Neutrophil (primary cell): ENCODE measurements around the gene VDR.

Experiments used
- H3K27ac ChIP-seq: fragments of 200-600 bp; sonication (generic); 2 replicates; pipeline ENCODE4 v1.5.1; 2016; ENCODE audit warnings: mild to moderate bottlenecking, moderate library complexity
- H3K27me3 ChIP-seq: fragments of 200-600 bp; sonication (generic); 2 replicates; pipeline ENCODE4 v1.6.0; 2016; ENCODE audit warnings: mild to moderate bottlenecking
- H3K36me3 ChIP-seq: fragments of 200-600 bp; sonication (generic); 2 replicates; pipeline ENCODE4 v1.5.1; 2017
- H3K4me1 ChIP-seq, 2 experiments: fragments of 200-600 bp in 1 of 2; sonication (generic) in 1 of 2; 1 replicate in 1 of 2; 2 replicates in 1 of 2; pipeline versions ENCODE4 v1.5.1 to v1.6.1; 2013 to 2016; ENCODE audit warnings: low read depth in 1 of 2, low read length in 1 of 2, mild to moderate bottlenecking in 1 of 2, moderate library complexity in 1 of 2; ENCODE audit not compliant: control insufficient read depth in 1 of 2, insufficient read depth in 1 of 2
- H3K4me3 ChIP-seq, 2 experiments: fragments of 200-600 bp in 1 of 2; sonication (generic) in 1 of 2; 1 replicate in 1 of 2; 2 replicates in 1 of 2; pipeline ENCODE4 v1.5.1; 2013 to 2016; ENCODE audit warnings: low read depth in 1 of 2, low read length in 1 of 2, mild to moderate bottlenecking in 1 of 2, moderate library complexity in 1 of 2
- H3K9me3 ChIP-seq: fragments of 200-600 bp; sonication (generic); 2 replicates; pipeline ENCODE4 v1.5.1; 2016
- TF ChIP-seq, protein P1 (sequence below): fragments of 200-600 bp; sonication (generic); IDR thresholded peaks from 2 replicates; pipeline ENCODE4 v1.5.1; 2016; ENCODE audit warnings: antibody characterized with exemption

Gene VDR

DNA sequence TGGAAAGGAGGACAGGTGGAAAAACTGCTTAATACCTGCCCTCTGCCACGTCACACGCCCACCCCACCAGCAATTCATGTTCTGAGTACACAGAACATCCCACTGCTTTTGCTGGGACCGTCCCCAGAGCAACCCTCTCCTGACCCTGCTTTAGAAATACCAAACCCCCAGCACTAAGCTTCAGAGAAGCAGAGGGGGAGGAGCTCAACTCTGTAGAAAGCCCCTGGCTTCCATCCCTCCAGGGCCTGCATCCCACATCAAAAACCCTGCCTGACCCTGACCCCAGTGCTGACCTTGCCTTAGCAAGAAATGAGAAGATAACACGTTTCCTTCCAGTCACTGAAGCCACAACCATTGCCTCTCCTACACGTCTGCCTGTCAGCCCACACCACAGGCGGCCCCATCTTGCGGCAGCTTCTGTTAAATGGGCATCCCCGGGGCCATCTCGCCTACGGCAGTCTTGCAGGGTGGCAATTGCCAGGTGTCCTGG, 19.7 kb downstream of the VDR start:
- Histone ChIP-seq H3K27me3 (no peaks in the 10 kb centered on the region), H3K27ac (no peak overlapping the region), H3K4me3 (no peak overlapping the region), H3K4me1 (peaks cover 45 to 49% of the 10 kb centered on the region in 2 experiments), H3K36me3 (no peaks in the 10 kb centered on the region), H3K9me3 (no peaks in the 10 kb centered on the region)
- TF ChIP-seq, protein P1, sequence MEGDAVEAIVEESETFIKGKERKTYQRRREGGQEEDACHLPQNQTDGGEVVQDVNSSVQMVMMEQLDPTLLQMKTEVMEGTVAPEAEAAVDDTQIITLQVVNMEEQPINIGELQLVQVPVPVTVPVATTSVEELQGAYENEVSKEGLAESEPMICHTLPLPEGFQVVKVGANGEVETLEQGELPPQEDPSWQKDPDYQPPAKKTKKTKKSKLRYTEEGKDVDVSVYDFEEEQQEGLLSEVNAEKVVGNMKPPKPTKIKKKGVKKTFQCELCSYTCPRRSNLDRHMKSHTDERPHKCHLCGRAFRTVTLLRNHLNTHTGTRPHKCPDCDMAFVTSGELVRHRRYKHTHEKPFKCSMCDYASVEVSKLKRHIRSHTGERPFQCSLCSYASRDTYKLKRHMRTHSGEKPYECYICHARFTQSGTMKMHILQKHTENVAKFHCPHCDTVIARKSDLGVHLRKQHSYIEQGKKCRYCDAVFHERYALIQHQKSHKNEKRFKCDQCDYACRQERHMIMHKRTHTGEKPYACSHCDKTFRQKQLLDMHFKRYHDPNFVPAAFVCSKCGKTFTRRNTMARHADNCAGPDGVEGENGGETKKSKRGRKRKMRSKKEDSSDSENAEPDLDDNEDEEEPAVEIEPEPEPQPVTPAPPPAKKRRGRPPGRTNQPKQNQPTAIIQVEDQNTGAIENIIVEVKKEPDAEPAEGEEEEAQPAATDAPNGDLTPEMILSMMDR = no peak

DNA sequence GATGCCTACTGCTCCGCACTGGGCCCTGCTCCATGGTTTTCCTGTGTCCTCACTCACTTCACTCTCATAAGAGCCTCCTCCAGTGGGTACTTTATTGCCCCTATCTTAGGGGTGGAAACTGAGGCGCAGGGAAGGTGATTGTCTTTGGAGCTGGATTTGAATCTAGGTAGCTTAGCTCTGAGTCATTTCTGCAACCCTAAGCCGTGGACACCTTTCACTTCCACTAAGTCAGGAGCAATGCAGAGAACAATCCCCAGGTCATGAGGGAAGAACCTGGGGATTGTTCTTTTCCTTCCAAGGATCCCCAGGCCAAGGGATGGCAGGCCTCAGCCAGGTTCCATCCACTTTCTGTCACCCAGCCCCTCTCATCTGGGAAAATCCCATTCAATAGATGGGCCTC, 20.3 kb downstream of the VDR start:
- TF ChIP-seq, protein P1 = no peak
- Histone ChIP-seq H3K27me3 (no peaks in the 10 kb centered on the region), H3K27ac (no peak overlapping the region), H3K4me1 (peaks cover 41 to 44% of the 10 kb centered on the region in 2 experiments), H3K36me3 (no peaks in the 10 kb centered on the region), H3K9me3 (no peaks in the 10 kb centered on the region), H3K4me3 (no peak overlapping the region)

DNA sequence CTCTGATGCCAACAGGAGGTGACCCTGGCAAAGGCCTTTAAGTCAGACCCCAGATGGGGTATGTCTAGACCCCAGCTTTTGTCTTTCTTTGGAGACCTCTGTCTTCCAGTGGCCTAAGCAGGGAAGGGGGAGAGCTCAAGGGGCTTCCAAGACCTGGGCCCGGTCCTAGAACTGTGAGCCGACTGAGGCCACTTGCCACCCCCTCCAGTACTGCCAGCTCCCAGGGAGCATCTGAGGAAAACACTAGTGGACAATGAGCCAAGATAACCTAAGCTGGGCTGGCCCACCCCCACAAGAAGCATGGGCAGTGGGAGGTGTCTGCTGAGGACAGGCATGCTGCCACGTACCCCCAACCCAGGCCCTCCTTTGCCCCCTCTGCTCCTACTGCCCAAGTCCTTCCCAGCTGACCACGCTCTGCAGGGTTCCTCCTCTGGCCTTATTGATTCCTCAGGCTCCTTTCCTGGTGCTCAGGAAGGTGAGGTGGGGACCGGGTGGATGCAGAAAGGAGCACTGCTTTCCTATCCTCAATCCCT, 21.1 kb downstream of the VDR start:
- H3K4me3 ChIP-seq = no peak overlapping the region
- TF ChIP-seq, protein P1 = no peak
- H3K4me1 ChIP-seq = peaks cover 33 to 37% of the 10 kb centered on the region in 2 experiments
- no peaks in the 10 kb centered on the region for H3K27me3 ChIP-seq
- peak overlapping the region; percentile 72 for H3K27ac ChIP-seq
- peaks cover 7% of the 10 kb centered on the region for H3K36me3 ChIP-seq
- H3K9me3 ChIP-seq = no peaks in the 10 kb centered on the region

DNA sequence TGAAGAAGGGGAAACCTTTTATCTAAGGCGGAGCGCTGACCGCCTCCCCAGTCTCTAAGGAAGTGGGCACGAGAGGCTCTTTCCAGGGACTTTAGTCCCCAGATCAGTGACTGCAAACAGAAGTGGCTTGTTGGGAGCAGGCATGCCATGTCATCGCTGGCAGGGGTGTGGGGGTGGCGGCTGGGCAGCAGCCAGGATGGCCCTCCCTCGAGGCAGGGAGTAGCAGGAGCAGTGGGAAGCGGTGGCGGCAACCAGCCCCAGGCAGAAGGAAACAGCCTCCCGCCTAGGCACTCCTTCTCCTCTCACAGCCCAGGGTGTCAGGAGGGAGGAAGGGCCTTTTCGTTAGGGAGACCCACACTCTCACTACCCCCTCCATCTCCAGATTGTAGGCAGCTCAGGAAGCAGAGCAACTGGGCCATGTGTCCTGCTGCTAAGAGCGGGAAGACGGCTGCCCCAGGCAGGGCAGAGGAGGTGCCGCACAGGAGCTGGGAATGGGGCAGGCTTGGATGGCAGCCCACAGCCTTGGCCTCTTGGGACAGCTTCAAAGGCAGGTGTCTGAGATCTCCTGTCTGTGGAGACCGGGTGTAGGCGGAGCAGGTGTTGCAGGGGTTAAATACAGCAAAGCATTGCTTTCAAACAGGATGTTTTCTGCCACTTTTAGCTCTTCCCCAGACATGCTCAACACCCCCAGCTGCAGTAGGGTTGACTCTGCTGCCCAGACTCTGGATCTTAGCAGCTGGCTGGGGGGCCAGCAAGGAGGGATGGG, 21.8 kb downstream of the VDR start:
- H3K27ac ChIP-seq = peak overlapping the region; percentile 72
- peaks cover 14% of the 10 kb centered on the region for H3K36me3 ChIP-seq
- peaks cover 27 to 30% of the 10 kb centered on the region in 2 experiments for H3K4me1 ChIP-seq
- no peaks in the 10 kb centered on the region for H3K9me3 ChIP-seq
- TF ChIP-seq, protein P1 = no peak
- peak overlapping the region in 1 of 2 experiments; percentile 50 for H3K4me3 ChIP-seq
- no peaks in the 10 kb centered on the region for H3K27me3 ChIP-seq

DNA sequence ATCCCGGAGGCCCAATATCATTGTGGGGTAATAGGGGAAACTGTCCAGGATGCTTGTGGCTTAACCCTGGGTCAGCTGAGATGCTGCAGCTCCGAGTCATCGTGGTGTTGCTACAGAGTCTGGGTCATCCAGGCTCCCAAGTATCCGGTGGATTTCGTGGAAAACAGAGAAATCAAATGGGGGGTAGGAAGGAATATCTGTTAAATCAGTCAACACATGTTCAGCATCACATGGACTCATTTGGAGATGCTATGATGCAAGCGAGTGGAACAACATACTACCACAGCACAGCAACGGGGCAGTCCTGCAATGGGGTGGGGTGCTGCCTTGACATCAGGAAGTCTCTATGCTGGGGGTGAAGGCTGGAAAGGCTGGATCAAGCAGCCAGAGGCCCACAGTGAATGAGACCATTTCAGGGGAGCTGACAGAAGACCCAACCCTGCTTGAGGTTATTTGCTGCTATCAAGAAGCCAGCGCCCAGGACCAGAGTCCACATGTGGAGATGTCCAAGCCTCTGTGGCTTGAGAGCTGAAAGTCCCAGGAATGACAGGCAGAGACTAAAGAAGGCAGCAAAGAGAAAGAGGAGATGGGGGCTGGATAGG, 22.9 kb downstream of the VDR start:
- Histone ChIP-seq H3K36me3 (peaks cover 25% of the 10 kb centered on the region), H3K9me3 (no peaks in the 10 kb centered on the region), H3K4me3 (peak overlapping the region in 1 of 2 experiments; percentile 50), H3K27ac (peak overlapping the region; percentile 72), H3K27me3 (no peaks in the 10 kb centered on the region), H3K4me1 (peaks cover 27 to 30% of the 10 kb centered on the region in 2 experiments)
- TF ChIP-seq, protein P1 = no peak
